AG09309 (cell line): ENCODE measurements around the gene SEC23IP.
"Not testable (repeated sequence)": the region's sequence is repeated elsewhere in the genome, so short reads cannot be mapped to it uniquely, and the experiment has no call there.

Source experiments
- DNase-seq: peaks from one replicate; pipeline ENCODE4 v3.0.0-alpha.2; 2010; ENCODE audit warnings: low read depth
- H3K4me3 ChIP-seq: 2 replicates; pipeline ENCODE4 v1.5.1; 2011; ENCODE audit warnings: mild to moderate bottlenecking, low read depth, low read length, moderate library complexity; ENCODE audit not compliant: control insufficient read depth
- TF ChIP-seq, protein P1 (sequence below): IDR thresholded peaks from 2 replicates; pipeline ENCODE4 v1.5.1; 2011; ENCODE audit warnings: mild to moderate bottlenecking, low read depth, low read length, inconsistent platforms; ENCODE audit not compliant: insufficient read depth, control insufficient read depth; ENCODE audit errors: missing control alignments

SEC23IP gene

DNA sequence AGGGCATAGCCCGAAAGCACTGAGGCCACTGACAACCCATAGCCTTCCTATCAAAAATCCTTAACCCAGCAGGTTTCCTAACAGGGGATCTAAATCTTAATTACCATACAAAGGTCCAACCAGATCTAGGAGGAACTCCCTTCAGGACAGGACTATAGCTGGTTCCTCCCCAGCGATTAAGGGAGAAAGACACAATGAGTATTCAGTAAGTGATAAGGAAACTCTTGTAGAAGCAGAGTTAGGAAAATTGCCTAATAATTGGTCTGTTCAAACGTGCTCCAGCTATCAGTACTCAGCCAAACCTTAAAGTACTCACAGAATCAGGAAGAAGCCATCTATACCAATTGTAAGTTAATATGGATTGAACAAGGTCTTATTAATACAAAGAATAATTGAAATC lies 3.3 kb upstream of the SEC23IP start:
- not testable (repeated sequence) for DNase-seq, H3K4me3 ChIP-seq

DNA sequence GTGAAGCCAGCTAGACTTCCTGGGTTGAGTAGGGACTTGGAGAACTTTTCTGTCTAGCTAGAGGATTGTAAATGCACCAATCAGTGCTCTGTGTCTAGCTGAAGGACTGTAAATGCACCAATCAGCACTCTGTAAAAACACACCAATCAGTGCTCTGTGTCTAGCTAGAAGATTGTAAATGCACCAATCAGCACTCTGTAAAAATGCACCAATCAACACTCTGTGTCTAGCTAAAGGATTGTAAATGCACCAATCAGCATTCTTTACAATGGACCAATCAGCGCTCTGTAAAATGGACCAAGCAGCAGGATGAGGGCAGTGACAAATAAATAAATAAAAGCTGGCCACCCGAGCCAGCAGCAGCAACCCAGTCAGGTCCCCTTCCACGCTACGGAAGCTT lies 2.2 kb upstream of the SEC23IP start:
- H3K4me3 ChIP-seq, DNase-seq: not testable (repeated sequence)

DNA sequence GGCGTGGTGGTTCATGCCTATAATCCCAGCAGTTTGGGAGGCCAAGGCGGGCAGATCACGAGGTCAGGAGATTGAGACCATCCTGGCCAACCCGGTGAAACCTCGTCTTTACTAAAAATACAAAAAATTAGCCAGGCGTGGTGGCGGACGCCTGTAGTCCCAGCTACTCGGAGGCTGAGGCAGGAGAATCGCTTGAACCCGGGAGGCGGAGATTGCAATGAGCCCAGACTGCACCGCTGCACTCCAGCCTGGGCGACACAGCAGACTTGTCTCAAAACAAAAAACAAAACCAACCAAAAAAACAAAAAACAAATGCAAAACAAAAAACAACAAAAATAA lies 712 bp upstream of the SEC23IP start:
- DNase-seq = not testable (repeated sequence)
- peak overlapping the region; percentile 100 for H3K4me3 ChIP-seq

DNA sequence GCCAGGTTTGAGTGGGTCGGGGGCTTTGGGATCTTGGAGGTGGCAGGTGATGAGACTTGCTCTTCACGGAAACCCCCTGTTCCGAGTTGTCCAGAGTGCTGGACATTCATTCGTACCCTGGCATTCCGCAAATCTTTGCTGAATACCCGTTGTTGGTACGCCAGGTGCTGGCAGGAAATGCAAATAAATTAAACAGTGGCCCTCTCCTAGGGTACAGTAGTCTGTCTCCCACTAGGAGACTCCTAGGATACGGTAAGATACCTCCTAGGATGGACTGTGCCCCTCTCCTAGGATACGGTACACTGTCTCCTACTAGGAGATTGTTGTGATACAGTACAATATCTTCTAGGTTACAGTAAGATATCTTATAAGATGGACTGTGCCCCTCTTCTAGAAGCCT lies 544 bp downstream of the SEC23IP start:
- TF ChIP-seq, protein P1, sequence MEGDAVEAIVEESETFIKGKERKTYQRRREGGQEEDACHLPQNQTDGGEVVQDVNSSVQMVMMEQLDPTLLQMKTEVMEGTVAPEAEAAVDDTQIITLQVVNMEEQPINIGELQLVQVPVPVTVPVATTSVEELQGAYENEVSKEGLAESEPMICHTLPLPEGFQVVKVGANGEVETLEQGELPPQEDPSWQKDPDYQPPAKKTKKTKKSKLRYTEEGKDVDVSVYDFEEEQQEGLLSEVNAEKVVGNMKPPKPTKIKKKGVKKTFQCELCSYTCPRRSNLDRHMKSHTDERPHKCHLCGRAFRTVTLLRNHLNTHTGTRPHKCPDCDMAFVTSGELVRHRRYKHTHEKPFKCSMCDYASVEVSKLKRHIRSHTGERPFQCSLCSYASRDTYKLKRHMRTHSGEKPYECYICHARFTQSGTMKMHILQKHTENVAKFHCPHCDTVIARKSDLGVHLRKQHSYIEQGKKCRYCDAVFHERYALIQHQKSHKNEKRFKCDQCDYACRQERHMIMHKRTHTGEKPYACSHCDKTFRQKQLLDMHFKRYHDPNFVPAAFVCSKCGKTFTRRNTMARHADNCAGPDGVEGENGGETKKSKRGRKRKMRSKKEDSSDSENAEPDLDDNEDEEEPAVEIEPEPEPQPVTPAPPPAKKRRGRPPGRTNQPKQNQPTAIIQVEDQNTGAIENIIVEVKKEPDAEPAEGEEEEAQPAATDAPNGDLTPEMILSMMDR = no peak
- H3K4me3 ChIP-seq = peak overlapping the region; percentile 100
- no peak for DNase-seq

DNA sequence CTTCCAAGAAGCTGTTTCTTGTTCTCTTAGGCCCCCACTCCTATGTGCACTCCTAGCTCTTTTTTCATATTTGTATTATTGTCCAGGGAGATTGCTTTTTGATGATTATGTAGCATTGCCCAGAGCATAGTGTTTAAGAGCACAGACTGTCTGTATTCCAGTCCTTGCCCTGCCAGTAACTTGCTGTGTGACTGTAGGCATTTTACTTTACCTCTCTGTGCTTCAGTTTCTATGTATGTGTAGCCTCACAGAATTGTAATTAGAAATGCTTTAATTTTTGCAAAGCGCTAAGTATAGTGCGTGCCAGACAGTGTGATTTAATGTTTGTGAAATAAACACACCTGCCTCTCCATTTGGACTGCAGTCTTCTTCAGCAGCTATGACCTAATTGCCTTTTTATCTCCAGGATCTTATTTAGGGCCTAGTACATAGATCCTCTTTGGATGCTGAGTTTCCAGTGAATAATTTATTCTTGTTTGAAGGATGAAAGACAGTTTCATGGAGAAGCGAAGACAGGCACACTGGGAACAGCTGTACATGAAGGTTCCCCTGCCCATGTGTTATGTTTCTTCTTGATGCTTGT lies 1.4 kb downstream of the SEC23IP start:
- TF ChIP-seq, protein P1 = no peak
- peak overlapping the region; percentile 17 for H3K4me3 ChIP-seq
- DNase-seq = no peak

DNA sequence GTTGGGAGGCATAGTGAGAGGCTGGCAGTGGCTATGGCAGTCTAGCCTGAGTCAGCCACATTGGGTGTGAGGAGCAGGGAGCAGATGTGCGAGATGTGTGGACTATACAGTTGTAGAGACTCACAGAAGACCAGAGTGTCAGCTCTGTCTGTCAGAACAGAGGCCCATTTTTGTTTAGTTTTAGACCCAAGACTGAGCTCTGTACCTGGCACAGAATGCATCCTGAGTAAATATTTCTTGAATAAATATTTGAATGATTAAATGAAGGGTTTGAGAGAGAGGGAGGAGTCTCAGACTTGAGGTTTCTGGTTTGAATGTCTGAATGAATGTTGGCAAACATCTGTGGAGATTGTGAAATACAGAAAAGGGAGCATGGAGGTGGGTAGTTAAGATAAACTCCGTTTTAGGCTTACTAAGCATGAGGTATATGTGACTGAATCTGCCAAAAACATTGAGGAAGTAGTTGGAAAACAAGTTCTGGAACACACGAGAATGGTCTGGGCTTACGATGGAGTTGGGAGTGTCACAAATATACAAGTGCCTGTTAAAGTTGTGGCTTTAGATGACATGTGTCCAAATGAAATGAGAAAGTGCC lies 3.6 kb downstream of the SEC23IP start:
- peak; percentile 55 for DNase-seq
- TF ChIP-seq, protein P1 = no peak
- H3K4me3 ChIP-seq = no peak overlapping the region

DNA sequence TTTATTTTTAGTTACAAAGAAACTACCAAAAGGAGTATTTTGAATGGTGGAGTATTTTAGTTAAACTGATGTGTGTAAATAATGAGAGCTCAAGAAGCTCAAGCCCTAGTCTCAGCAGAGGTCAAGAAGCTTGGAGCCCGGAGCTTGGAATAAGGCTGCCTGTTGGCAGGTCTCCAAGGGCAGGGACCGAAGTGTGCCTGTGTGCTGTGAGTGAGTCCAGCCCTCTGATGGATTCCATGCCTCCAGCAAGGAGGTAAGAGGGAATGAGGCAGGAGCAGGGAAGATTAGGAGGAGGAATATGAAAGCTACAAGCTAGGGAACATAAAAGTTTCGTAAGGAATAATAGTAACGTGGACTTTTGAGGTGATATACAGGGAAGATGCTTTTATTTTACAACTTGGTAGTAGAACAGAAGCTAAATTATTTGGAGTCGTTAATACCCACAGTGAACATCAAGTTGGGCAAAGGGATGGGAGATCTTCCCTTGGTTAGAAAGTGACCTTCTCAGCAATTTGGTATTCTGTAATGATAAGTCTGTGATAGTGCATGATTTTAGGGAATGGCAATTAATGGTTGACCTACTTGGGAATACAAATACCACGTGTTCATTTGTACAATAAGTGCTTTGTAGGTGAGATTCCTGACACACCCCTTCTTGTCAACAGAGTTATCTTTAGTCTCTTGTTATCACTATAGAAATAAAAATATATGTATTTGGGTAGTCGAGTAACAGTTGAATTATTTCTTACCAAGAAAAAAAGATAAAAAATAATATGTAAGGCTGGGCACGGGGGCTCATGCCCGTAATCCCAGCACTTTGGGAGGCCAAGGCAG lies 4.6 kb downstream of the SEC23IP start:
- H3K4me3 ChIP-seq = no peak overlapping the region
- DNase-seq = no peak
- TF ChIP-seq, protein P1 = no peak

DNA sequence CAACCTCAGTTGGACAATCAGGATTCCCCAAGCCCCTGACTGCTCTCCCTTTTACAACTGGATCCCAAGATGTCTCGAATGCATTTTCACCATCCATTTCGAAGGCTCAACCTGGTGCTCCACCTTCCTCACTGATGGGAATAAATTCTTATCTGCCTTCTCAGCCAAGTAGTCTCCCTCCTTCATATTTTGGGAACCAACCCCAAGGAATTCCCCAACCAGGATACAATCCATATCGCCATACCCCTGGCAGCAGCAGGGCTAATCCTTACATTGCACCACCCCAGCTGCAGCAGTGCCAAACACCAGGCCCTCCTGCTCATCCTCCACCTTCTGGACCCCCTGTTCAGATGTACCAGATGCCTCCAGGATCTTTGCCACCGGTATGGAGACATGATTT lies 6.0 kb downstream of the SEC23IP start:
- TF ChIP-seq, protein P1 = no peak
- no peak for DNase-seq
- H3K4me3 ChIP-seq = no peak overlapping the region
